Endothelial cell of hepatic sinusoid (primary cell): ENCODE data around the gene PROM1.

ENCODE experiments used
- in situ Hi-C: cut with HindIII; loops from 2 replicates; pipeline ENCODE4 v1.10.0; 2017; ENCODE audit warnings: low sequenced_read_pairs

PROM1 gene

GRCh38 chr4:15995826-15996225 is 88.0 kb downstream of the PROM1 start:
- in situ Hi-C loops: no loop called here

GRCh38 chr4:15992167-15992485 is 91.7 kb downstream of the PROM1 start:
- in situ Hi-C loops: no loop called here

GRCh38 chr4:15990570-15991285 is 93.1 kb downstream of the PROM1 start:
- in situ Hi-C loops: no loop called here

GRCh38 chr4:15989424-15989823 is 94.4 kb downstream of the PROM1 start:
- in situ Hi-C loops: no loop called here

- in situ Hi-C loops: no loop called here
Observed at GRCh38 chr4:15988222-15988621, 95.6 kb downstream of the PROM1 start.

GRCh38 chr4:15986907-15987306 is 96.9 kb downstream of the PROM1 start:
- in situ Hi-C loops: no loop called here

- in situ Hi-C loops: no loop called here
Observed at GRCh38 chr4:15983610-15984009, 100.2 kb downstream of the PROM1 start.

GRCh38 chr4:15982842-15983524 is 100.8 kb downstream of the PROM1 start:
- in situ Hi-C loops: no loop called here

GRCh38 chr4:15976456-15977447 is 107.1 kb downstream of the PROM1 start:
- in situ Hi-C loops: no loop called here

- in situ Hi-C loops: no loop called here
Observed at GRCh38 chr4:15971068-15971801, 112.6 kb downstream of the PROM1 start.

GRCh38 chr4:15968551-15969300 is 115.1 kb downstream of the PROM1 start:
- in situ Hi-C loops: no loop called here

GRCh38 chr4:15965325-15965724 is 118.5 kb downstream of the PROM1 start:
- in situ Hi-C loops: no loop called here

- in situ Hi-C loops: no loop called here
Observed at GRCh38 chr4:15964159-15964558, 119.7 kb downstream of the PROM1 start.

- in situ Hi-C loops: no loop called here
Observed at GRCh38 chr4:15963576-15963975, 120.2 kb downstream of the PROM1 start.

GRCh38 chr4:15963001-15963451 is 120.8 kb downstream of the PROM1 start, which contains the start of gene FGFBP2:
Gene FGFBP2, minus strand, starts transcription at chr4:15963175. Its CDS starts 46 bp downstream, at chr4:15963129.
- in situ Hi-C loops: no loop called here

GRCh38 chr4:15961781-15962510 is 121.9 kb downstream of the PROM1 start:
- in situ Hi-C loops: no loop called here

- in situ Hi-C loops: no loop called here
Observed at GRCh38 chr4:15958562-15958961, 125.3 kb downstream of the PROM1 start.

GRCh38 chr4:15956179-15956850 is 127.5 kb downstream of the PROM1 start:
- in situ Hi-C loops: no loop called here

- in situ Hi-C loops: no loop called here
Observed at GRCh38 chr4:15955670-15956069, 128.2 kb downstream of the PROM1 start.
